NCI-H510A (cell line): ENCODE results near the gene MRC1.
A peak's percentile ranks its signal among the peaks of the same experiment; 100 is the strongest.

Experiments
- DNase-seq: peaks from one replicate; lab custom pipeline; 2025; lab: John Stamatoyannopoulos, UW

MRC1 gene

DNA sequence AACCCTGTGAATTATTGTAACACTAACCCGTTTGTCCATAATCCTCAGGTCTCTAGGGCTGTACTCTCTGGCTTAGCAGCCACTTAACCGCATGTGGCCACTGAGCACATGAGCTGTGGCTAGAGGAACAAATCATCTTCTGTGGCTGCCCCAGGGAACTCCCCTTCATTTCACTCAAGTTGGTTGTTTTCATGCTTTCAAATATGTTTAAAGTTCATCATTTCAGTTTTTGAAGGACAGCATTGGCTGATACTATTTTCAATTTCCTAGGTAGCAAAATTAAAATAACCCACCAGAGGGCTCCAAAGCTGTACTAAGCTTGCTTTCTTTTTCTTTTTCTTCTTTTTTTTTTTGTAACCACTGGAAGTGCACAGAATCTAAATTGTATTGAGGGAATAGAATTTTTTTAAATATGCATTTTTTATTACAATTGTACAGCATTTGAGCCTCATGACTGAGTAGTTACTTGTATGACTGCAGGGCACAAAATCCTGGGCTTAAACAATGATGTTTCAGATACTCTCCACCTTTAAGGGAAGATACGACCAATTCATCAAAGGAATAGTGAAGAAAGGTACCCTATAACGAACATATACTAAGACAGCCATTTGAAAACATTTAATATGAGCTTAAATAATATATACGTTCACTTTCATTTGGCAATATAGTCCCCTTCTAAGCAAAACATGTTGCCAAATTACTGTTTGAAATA lies 38.6 kb downstream of the MRC1 start:
- DNase-seq, result no peak

- no peak for DNase-seq
Observed at GRCh38 chr10:17848646-17849045, 39.5 kb downstream of the MRC1 start.

- DNase-seq, result peak; percentile 10
Observed at GRCh38 chr10:17850501-17850900, 41.4 kb downstream of the MRC1 start.

GRCh38 chr10:17851611-17852010 lies 42.5 kb downstream of the MRC1 start:
- DNase-seq, result peak; percentile 25

DNA sequence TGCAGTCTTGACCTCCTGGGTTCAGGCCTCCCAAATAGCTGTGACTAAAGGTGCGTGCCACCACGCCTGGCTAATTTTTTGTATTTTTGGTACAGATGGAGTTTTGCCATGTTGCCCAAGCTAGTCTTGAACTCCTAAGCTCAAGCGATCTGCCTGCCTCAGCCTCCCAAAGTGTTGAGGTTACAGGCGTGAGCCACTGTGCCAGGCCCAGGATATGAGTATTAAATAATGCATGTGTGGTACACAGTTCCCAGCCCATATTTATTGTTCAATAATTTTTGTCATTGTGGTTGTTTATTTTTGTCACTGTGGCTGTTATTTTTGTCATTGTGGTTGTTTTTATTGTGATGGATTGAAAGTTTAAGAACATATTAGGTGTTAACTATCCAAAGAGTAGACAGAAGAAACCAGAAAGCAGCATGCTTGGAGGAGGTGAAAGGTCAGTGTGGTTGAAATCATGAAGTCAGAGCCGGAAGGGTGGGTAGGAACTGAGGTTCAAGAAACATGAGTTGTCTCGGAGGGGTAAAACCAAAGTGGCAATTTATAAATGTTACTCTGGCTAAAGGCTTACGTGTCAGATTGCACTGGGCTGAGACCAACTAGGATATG lies 45.0 kb downstream of the MRC1 start:
- DNase-seq, result no peak

DNA sequence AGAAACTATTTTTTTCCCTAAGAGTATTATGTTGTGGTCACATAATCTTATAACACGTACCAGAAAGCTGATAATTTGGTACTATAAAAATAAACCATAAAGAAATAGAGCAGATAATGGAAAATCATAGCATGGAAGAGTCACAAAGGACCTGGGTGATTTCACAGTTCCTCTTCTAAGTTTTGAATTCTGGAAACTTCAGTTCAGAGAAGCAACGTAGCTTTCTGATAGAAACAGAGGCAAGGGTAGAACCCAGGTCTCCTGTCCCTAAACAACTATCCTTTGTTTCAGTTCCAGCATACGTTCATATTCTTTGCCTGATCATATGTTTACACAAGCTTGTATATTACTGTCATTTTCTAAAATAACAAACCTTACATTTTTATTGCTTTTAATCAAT lies 47.9 kb downstream of the MRC1 start:
- no peak for DNase-seq

GRCh38 chr10:17859492-17860156 lies 50.5 kb downstream of the MRC1 start:
- no peak for DNase-seq

DNA sequence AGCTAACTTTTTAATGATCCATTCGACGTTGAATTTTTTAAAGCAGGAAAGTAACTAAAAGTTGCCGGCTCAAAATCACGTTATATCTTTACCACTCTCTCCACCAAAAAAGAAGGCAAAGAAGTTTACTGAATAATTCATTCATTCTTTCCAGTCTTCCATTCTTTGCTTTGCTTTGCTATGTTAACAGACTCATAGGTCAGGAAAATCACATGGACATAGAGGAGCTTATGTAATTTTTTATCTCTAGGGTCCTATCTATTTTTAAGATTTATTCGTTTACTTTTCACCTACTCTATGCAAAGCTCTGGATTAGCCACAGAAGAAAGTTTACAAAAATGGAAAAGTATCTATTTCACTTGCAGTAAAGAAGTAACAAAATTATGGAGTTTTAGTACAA lies 52.6 kb downstream of the MRC1 start:
- DNase-seq, result no peak

DNA sequence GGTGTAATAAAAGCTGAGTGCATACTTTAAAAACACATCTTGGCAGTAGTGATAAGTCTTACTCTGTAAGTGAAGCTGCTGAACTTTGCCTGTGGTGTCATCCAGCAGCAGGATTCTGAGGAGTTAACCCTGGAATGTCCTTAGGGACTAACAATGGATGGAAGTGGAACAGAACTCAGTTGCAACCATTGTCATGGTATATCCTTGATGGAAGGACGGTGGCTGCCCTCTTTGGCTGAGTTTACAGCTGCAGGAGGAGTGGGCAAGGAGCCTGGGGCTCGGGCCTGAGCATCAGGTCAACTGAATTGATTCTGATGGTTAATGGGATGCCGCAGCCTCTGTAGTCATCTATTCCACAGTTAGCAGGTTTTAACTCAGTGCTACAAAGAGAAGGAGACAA lies 56.2 kb downstream of the MRC1 start:
- no peak for DNase-seq

- DNase-seq, result no peak
Observed at GRCh38 chr10:17866346-17866745, 57.2 kb downstream of the MRC1 start.

GRCh38 chr10:17867056-17867455 lies 57.9 kb downstream of the MRC1 start:
- DNase-seq, result no peak

DNA sequence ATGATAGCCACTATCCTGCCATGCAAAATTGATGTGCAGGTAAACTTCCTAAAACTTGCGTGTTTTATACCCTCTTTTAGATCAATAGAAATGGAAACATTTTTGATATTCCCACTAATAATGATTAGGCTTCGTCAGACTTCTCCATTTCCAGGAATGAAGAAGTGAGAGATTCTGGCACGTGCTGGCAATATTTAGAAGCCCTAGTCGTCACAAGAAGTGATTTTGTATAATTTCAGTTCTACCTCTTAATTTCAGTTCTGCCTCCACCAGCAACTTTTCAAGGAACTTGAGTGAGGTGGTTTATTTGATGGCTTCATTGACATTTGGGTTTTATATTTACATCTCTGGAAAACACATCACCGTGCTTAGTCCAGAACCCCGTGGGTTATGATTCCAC lies 61.9 kb downstream of the MRC1 start:
- DNase-seq, result no peak

- DNase-seq, result no peak
Observed at GRCh38 chr10:17872191-17873091, 63.3 kb downstream of the MRC1 start.

DNA sequence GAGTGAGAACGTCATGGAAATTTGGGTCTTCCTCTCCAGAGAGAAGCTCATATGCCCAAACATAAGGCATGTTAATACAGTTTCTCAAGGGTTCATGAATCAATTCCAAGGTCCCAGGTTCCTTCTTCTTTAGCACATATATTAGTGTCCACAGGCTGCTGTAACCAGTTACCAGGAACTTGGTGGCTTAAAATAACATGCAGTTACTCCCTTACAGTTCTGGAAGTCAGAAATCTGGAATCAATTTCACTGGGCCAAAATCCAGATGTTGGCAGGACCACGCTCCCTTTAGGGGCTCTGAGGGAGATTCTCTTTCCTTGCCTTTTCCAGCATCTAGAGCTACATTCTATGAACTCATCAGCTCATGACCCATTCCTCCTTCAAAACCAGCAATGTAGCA lies 64.8 kb downstream of the MRC1 start:
- DNase-seq, result no peak

DNA sequence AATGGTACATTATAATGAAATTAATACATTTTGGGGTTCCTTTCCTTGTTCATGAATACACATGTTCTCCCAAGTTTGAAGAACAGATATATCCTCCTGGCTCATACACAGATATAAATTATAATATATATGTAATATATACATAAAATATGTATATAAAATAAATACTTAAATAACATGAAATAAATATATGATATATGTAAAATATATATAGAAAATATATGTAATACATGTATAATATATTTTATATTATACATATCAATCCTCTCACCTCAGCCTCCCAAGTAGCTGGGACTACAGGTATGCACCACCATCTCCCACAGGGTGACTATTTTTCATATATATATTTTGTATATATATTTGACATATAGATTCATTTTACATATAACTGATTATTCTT lies 68.0 kb downstream of the MRC1 start:
- no peak for DNase-seq

GRCh38 chr10:17878896-17879295 lies 69.7 kb downstream of the MRC1 start:
- DNase-seq, result no peak

- no peak for DNase-seq
Observed at GRCh38 chr10:17880601-17881000, 71.5 kb downstream of the MRC1 start.

DNA sequence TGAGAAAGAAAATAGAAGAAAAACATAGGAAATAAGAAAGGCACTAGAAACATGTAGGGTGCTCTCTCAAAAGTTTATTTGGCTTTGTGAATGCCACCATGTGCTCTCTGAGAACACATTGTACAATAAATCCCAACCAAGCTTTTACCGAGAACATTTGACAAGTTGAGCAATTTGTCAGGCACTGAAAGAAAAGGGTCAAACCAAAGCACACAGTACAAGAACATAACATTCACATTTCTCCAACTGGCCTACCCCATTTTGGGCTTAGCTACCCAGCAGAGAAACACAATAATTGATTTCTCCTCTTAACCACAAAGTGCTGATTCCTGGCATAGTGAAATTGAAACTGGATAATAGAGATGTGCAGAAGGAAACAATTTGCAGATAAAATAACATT lies 73.4 kb downstream of the MRC1 start:
- no peak for DNase-seq

- peak; percentile 75 for DNase-seq
Observed at GRCh38 chr10:17883621-17884020, 74.5 kb downstream of the MRC1 start.

- no peak for DNase-seq
Observed at GRCh38 chr10:17888189-17888588, 79.0 kb downstream of the MRC1 start.

GRCh38 chr10:17891435-17891834 lies 82.3 kb downstream of the MRC1 start:
- no peak for DNase-seq

DNA sequence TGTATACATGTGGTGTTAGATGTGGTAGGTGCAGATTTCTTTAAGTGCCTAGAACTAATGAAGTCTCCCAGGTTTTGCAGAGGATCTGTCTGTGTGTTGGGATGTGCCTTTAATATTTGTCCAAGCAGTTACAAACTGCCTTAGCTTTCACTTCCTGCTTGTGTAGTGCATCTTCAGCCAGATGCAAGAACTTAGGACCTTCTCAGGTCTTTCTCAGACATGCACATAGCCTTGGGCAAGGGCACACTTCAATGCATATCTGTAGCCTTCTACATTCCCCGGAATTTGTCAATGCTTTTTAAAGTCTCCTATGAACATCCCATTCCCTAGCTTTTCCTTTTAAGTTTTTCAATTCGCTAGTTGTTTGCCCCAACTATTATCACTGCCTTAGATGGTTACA lies 95.4 kb downstream of the MRC1 start:
- no peak for DNase-seq
